Measurements from ENCODE around the gene PAX8. TPM values are rescaled to one million over a fixed set of nuclear protein-coding genes. Genes with fewer than 3 reads are reported as not detected.

The PAX8 gene
- total RNA-seq, 1 donor from 2014 or later = 2.1 TPM

DNA sequence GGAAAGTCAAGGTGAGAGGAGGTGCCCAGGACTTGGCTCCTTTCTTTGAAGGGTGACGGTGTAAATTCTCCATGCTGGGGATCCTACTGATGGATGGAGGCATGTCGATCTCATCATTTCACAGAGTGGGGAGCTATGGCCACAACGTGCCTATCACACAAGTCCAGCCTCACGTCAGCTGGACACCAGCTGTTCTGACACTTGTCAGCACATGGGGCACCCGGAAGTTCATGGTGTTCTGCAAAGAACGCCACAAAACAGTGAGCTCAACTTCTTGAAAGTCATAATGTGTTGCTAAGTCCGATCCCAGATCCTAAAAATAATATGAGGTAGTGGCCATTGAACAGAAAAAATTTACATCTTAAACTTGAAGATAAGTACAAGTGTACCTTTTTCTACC, 12.3 kb downstream of the PAX8 start:
- DNase-seq (ENCODE audit: low spot score) = no peak
- H3K27ac Mint-ChIP-seq (ENCODE audit: unreplicated experiment) = no peak overlapping the region
- H3K4me1 Mint-ChIP-seq (ENCODE audit: unreplicated experiment) = no peaks in the 10 kb centered on the region
- H3K27me3 Mint-ChIP-seq (ENCODE audit: unreplicated experiment) = peaks cover 5% of the 10 kb centered on the region
- no peak overlapping the region for H3K4me3 Mint-ChIP-seq (ENCODE audit: unreplicated experiment)
- no peaks in the 10 kb centered on the region for H3K9me3 Mint-ChIP-seq (ENCODE audit: unreplicated experiment)
- TF ChIP-seq, protein P1, sequence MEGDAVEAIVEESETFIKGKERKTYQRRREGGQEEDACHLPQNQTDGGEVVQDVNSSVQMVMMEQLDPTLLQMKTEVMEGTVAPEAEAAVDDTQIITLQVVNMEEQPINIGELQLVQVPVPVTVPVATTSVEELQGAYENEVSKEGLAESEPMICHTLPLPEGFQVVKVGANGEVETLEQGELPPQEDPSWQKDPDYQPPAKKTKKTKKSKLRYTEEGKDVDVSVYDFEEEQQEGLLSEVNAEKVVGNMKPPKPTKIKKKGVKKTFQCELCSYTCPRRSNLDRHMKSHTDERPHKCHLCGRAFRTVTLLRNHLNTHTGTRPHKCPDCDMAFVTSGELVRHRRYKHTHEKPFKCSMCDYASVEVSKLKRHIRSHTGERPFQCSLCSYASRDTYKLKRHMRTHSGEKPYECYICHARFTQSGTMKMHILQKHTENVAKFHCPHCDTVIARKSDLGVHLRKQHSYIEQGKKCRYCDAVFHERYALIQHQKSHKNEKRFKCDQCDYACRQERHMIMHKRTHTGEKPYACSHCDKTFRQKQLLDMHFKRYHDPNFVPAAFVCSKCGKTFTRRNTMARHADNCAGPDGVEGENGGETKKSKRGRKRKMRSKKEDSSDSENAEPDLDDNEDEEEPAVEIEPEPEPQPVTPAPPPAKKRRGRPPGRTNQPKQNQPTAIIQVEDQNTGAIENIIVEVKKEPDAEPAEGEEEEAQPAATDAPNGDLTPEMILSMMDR (IDR thresholded peaks at IDR 0.05; ENCODE audit: unreplicated experiment) = no peak
- no peaks in the 10 kb centered on the region for H3K36me3 Mint-ChIP-seq (ENCODE audit: low read depth, unreplicated experiment)

GRCh38 chr2:113264713-113265403, 13.9 kb downstream of the PAX8 start:
- TF ChIP-seq, protein P1 (IDR thresholded peaks at IDR 0.05; ENCODE audit: unreplicated experiment) = no peak
- Mint-ChIP-seq H3K27ac (ENCODE audit: unreplicated experiment) (no peak overlapping the region), H3K4me3 (ENCODE audit: unreplicated experiment) (no peak overlapping the region), H3K4me1 (ENCODE audit: unreplicated experiment) (peaks cover 3% of the 10 kb centered on the region), H3K9me3 (ENCODE audit: unreplicated experiment) (no peaks in the 10 kb centered on the region), H3K36me3 (ENCODE audit: low read depth, unreplicated experiment) (no peaks in the 10 kb centered on the region), H3K27me3 (ENCODE audit: unreplicated experiment) (peaks cover 5% of the 10 kb centered on the region)
- no peak for DNase-seq (ENCODE audit: low spot score)

DNA sequence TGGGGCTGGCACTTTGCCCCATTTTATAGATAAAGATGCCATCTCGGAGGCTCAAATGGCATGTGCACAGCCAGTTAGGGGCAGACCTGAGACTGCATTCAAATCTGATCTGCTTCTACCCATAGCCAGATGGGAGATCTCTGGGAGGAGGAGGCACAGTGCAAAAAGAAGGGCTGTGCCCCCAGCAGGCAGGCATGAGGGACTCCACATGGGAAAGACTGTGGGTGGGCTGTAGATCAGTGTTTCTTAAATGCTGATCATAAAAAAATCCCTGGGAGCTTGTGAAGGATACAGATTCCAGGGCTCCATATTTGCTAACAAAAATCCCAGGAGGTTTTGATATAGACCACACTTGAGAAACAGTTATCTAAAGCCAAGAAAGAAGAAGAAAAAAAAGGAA, 15.2 kb downstream of the PAX8 start:
- Mint-ChIP-seq H3K4me1 (ENCODE audit: unreplicated experiment) (peaks cover 5% of the 10 kb centered on the region), H3K27ac (ENCODE audit: unreplicated experiment) (no peak overlapping the region), H3K4me3 (ENCODE audit: unreplicated experiment) (no peak overlapping the region), H3K27me3 (ENCODE audit: unreplicated experiment) (peaks cover 5% of the 10 kb centered on the region), H3K9me3 (ENCODE audit: unreplicated experiment) (no peaks in the 10 kb centered on the region), H3K36me3 (ENCODE audit: low read depth, unreplicated experiment) (no peaks in the 10 kb centered on the region)
- TF ChIP-seq, protein P1 (IDR thresholded peaks at IDR 0.05; ENCODE audit: unreplicated experiment) = no peak
- DNase-seq (ENCODE audit: low spot score) = no peak

- peaks cover 13% of the 10 kb centered on the region for H3K4me1 Mint-ChIP-seq (ENCODE audit: unreplicated experiment)
- peaks cover 1% of the 10 kb centered on the region for H3K36me3 Mint-ChIP-seq (ENCODE audit: low read depth, unreplicated experiment)
- peaks cover 5% of the 10 kb centered on the region for H3K27me3 Mint-ChIP-seq (ENCODE audit: unreplicated experiment)
- H3K27ac Mint-ChIP-seq (ENCODE audit: unreplicated experiment) = no peak overlapping the region
- TF ChIP-seq, protein P1 (IDR thresholded peaks at IDR 0.05; ENCODE audit: unreplicated experiment) = no peak
- DNase-seq (ENCODE audit: low spot score) = no peak
- no peaks in the 10 kb centered on the region for H3K9me3 Mint-ChIP-seq (ENCODE audit: unreplicated experiment)
- no peak overlapping the region for H3K4me3 Mint-ChIP-seq (ENCODE audit: unreplicated experiment)
Measured at GRCh38 chr2:113260991-113261390, 17.7 kb downstream of the PAX8 start.

GRCh38 chr2:113258471-113259147, 20.1 kb downstream of the PAX8 start:
- no peak overlapping the region for H3K4me3 Mint-ChIP-seq (ENCODE audit: unreplicated experiment)
- TF ChIP-seq, protein P1 (IDR thresholded peaks at IDR 0.05; ENCODE audit: unreplicated experiment) = no peak
- H3K36me3 Mint-ChIP-seq (ENCODE audit: low read depth, unreplicated experiment) = peaks cover 3% of the 10 kb centered on the region
- no peak overlapping the region for H3K27ac Mint-ChIP-seq (ENCODE audit: unreplicated experiment)
- peaks cover 13% of the 10 kb centered on the region for H3K4me1 Mint-ChIP-seq (ENCODE audit: unreplicated experiment)
- no peaks in the 10 kb centered on the region for H3K27me3 Mint-ChIP-seq (ENCODE audit: unreplicated experiment)
- H3K9me3 Mint-ChIP-seq (ENCODE audit: unreplicated experiment) = no peaks in the 10 kb centered on the region
- DNase-seq (ENCODE audit: low spot score) = no peak

Data from endothelial cell (in vitro differentiated cells).